Calu3 (cell line): ENCODE data around the gene CDH22. TPM values are rescaled to one million over a fixed set of nuclear protein-coding genes. Genes with fewer than 3 reads are reported as not detected.
A peak's percentile ranks its signal among the peaks of the same experiment; 100 is the strongest.

Experiments used
- BruUV-seq: library from RNA; stranded (reverse); fragments of 400-500 nt; replicated peaks from 2 replicates; lab custom pipeline; 2021; lab: Mats Ljungman, UMichigan
- CTCF ChIA-PET: fragments of 300-600 bp; sonication (Branson Sonifier 250); formaldehyde crosslinking; loops from one replicate; lab custom pipeline; 2022; ENCODE audit warnings: antibody characterized with exemption; lab: Charles Lee
- DNase-seq: peaks from one replicate; pipeline ENCODE4 v3.0.0; 2022
- H3K27ac Mint-ChIP-seq: one replicate; pipeline ENCODE4 v1.8.0; 2022; ENCODE audit warnings: mixed read lengths; ENCODE audit not compliant: unreplicated experiment
- H3K27me3 Mint-ChIP-seq: one replicate; pipeline ENCODE4 v1.8.0; 2022; ENCODE audit warnings: mixed read lengths; ENCODE audit not compliant: unreplicated experiment
- H3K36me3 Mint-ChIP-seq: one replicate; pipeline ENCODE4 v1.8.0; 2022; ENCODE audit warnings: mild to moderate bottlenecking, moderate library complexity, mixed read lengths; ENCODE audit not compliant: insufficient read depth, unreplicated experiment
- H3K4me1 Mint-ChIP-seq: one replicate; pipeline ENCODE4 v1.8.0; 2022; ENCODE audit warnings: mild to moderate bottlenecking, low read depth, mixed read lengths; ENCODE audit not compliant: unreplicated experiment
- H3K4me3 Mint-ChIP-seq: one replicate; pipeline ENCODE4 v1.8.0; 2022; ENCODE audit warnings: mild to moderate bottlenecking, low read depth, moderate library complexity, mixed read lengths; ENCODE audit not compliant: unreplicated experiment
- H3K9me3 Mint-ChIP-seq: one replicate; pipeline ENCODE4 v1.8.0; 2022; ENCODE audit warnings: low read depth, mixed read lengths; ENCODE audit not compliant: unreplicated experiment
- intact Hi-C: fragments of 100-400 bp; cut with micrococcal nuclease; formaldehyde crosslinking; loops from one replicate; pipeline ENCODE4 v1.10.0; 2022; ENCODE audit not compliant: unreplicated experiment
- total RNA-seq: library from RNA; stranded (reverse); gene quantifications from 2 replicates; pipeline ENCODE4 v1.2.3, GENCODE V29; 2022
- TF ChIP-seq, protein P1 (sequence below): fragments of 200-600 bp; IDR thresholded peaks from one replicate; pipeline ENCODE4 v1.8.0; 2022; ENCODE audit warnings: antibody characterized with exemption; ENCODE audit not compliant: unreplicated experiment

The CDH22 gene
- total RNA-seq, 1 experiment from 2014 or later, result not detected

DNA sequence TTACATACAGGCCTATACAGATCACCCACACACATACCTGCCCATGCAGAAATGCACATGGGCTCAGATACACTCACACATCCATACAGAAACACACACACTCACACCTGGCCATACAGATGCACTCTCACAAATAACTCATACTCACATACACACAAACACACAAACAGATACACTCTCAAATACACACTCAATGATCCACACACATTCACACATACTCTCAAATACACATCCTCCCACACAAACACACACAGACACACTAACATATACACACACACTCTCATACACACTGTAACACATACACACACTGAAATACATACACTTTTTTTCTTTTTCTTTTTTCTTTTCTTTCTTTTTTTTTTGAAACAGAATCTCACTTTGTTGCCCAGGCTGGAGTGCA lies 90.7 kb downstream of the CDH22 start:
- BruUV-seq, result no TSS peak
- no peaks in the 10 kb centered on the region for H3K36me3 Mint-ChIP-seq
- no peak overlapping the region for H3K27ac Mint-ChIP-seq
- H3K4me3 Mint-ChIP-seq, result no peak overlapping the region
- H3K9me3 Mint-ChIP-seq, result no peaks in the 10 kb centered on the region
- H3K27me3 Mint-ChIP-seq, result peaks cover 45% of the 10 kb centered on the region
- DNase-seq, result no peak
- H3K4me1 Mint-ChIP-seq, result peaks cover 20% of the 10 kb centered on the region
- CTCF ChIA-PET, result no interaction called here
- TF ChIP-seq, protein P1, sequence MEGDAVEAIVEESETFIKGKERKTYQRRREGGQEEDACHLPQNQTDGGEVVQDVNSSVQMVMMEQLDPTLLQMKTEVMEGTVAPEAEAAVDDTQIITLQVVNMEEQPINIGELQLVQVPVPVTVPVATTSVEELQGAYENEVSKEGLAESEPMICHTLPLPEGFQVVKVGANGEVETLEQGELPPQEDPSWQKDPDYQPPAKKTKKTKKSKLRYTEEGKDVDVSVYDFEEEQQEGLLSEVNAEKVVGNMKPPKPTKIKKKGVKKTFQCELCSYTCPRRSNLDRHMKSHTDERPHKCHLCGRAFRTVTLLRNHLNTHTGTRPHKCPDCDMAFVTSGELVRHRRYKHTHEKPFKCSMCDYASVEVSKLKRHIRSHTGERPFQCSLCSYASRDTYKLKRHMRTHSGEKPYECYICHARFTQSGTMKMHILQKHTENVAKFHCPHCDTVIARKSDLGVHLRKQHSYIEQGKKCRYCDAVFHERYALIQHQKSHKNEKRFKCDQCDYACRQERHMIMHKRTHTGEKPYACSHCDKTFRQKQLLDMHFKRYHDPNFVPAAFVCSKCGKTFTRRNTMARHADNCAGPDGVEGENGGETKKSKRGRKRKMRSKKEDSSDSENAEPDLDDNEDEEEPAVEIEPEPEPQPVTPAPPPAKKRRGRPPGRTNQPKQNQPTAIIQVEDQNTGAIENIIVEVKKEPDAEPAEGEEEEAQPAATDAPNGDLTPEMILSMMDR, result no peak
- intact Hi-C loops, result no loop called here

DNA sequence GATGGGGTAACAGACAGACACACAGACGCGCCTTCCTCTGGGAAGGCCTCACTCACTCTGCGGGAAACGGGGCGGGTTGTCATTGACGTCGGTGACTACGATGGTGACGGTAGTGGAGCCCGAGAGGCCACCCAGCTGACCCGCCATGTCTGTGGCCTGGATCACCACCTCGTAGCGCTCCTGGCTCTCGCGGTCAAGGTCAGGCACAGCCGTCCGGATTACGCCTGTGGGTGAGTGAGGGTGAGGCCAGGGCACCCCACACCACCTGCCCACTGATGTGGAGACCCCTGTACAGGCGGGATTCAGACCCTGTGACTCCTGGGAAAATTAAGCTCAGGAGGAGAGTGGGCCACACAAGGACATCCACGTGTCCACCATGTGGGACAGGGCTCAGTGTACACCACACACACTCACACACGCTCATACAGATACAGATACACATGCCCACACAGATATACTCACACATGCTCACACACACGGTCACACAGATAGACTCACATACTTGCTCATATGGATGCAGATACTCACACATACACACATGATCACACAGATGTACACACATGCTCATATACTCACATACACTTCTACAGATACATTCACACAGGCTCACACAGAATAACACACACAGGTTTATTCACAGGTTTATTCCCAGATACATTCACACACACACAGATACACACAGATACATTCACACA lies 91.4 kb downstream of the CDH22 start:
- H3K27me3 Mint-ChIP-seq, result peaks cover 49% of the 10 kb centered on the region
- H3K4me1 Mint-ChIP-seq, result peaks cover 20% of the 10 kb centered on the region
- H3K9me3 Mint-ChIP-seq, result no peaks in the 10 kb centered on the region
- TF ChIP-seq, protein P1, result no peak
- CTCF ChIA-PET, result interaction anchor here (1.1 to 1.2 kb wide), 2 partner anchors 14 to 132 kb away, joined by 3 to 4 read pairs; no protein-coding TSS in a partner anchor
- no peak overlapping the region for H3K4me3 Mint-ChIP-seq
- intact Hi-C loops, result no loop called here
- no peak overlapping the region for H3K27ac Mint-ChIP-seq
- no peaks in the 10 kb centered on the region for H3K36me3 Mint-ChIP-seq
- no peak for DNase-seq
- BruUV-seq, result no TSS peak

DNA sequence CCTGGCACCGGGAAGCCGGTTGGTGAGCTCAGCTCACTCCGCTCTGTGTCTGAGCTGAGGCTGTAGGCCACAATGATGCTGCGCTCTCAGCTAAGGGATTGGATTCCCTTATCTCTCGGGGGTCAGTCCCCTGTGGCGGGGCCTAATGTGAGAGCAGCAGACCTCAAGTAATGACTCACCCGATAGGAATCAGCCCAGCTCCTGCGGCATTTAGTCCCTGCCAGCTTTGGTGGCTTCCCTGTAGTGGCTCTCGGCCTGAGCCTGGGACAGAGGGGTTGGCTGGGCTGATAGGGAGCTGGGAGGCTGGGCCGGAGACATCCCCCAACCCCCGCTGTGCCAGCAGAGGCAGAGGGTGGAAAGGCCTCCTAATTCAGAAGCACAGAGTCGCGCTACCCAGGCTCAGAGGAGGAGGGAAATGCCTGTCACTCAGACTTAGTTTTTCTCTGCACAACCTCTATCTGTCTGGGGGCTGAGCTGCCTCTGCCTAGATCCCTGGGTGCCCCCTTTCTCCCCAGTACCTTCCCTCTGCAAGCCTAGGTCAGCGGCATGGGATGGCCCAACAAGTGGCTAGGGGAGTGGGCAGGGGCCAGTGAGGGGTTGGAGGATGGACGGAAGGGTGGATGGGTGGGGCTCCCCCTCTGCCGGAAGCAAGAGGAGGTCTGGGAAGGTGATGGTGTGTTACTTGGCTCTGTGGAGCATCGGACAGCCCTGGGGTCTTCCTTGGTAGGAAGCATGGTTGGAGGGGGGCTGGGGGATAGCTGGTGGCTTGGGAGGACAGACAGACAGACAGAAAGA lies 92.2 kb downstream of the CDH22 start:
- TF ChIP-seq, protein P1, result no peak
- no peaks in the 10 kb centered on the region for H3K9me3 Mint-ChIP-seq
- H3K4me3 Mint-ChIP-seq, result no peak overlapping the region
- no peak overlapping the region for H3K27ac Mint-ChIP-seq
- no TSS peak for BruUV-seq
- DNase-seq, result peak; percentile 92
- H3K27me3 Mint-ChIP-seq, result peaks cover 56% of the 10 kb centered on the region
- no peaks in the 10 kb centered on the region for H3K36me3 Mint-ChIP-seq
- intact Hi-C loops, result no loop called here
- H3K4me1 Mint-ChIP-seq, result peaks cover 20% of the 10 kb centered on the region
- CTCF ChIA-PET, result interaction anchor here (0.6 to 1.4 kb wide), 8 partner anchors 10 to 1832 kb away, joined by 3 to 8 read pairs (median 4); no protein-coding TSS in a partner anchor

DNA sequence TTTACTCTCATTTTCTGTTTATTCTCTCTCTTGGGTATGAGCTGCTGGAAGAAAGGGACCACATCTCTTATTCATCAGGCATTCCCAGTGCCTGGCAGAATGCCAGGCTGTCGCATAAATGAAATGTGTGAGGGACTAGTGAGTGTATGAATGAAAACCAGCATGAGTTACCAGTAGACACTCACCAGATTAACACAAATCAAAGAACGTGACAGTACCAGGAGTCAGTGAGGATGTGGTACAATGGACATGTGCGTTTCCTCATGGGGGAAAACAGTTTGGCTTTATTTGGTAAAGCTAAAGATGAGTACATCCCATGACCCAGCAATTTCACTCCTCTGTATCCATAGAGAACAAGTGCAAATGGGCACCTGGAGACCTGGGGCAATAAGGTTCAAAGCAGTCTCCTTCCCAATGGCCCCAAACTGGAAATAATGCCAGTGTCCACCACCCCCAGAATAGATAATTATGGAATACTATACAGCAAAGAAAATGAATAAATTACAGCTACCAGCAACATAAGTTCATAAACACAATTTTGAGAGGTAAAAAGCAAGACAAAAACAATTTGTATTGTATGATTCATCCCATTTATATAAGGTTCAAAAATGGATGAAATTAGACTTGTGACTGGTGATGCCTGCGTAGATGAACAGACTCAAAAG lies 93.3 kb downstream of the CDH22 start:
- TF ChIP-seq, protein P1, result no peak
- BruUV-seq, result no TSS peak
- Mint-ChIP-seq H3K36me3 (no peaks in the 10 kb centered on the region), H3K4me1 (peaks cover 20% of the 10 kb centered on the region), H3K9me3 (no peaks in the 10 kb centered on the region), H3K27ac (no peak overlapping the region), H3K27me3 (peaks cover 50% of the 10 kb centered on the region), H3K4me3 (no peak overlapping the region)
- DNase-seq, result no peak
- intact Hi-C loops, result no loop called here
- CTCF ChIA-PET, result interaction anchor here (0.6 to 1.4 kb wide), 7 partner anchors 9 to 462 kb away, joined by 3 to 8 read pairs (median 4); no protein-coding TSS in a partner anchor
